NCI-H146 treated with DMSO at 0.1 percent for 48 hours (cell line): ENCODE measurements around the gene CHN2.

Experiments used
- DNase-seq: peaks from one replicate; lab custom pipeline; 2025; ENCODE audit not compliant: unreplicated experiment; lab: John Stamatoyannopoulos, UW

The CHN2 gene

GRCh38 chr7:29359482-29360093, 165.0 kb downstream of the CHN2 start:
- no peak for DNase-seq

GRCh38 chr7:29360633-29361625, 166.4 kb downstream of the CHN2 start:
- DNase-seq, result peak; percentile 12

GRCh38 chr7:29362380-29362779, 167.8 kb downstream of the CHN2 start:
- DNase-seq, result no peak

GRCh38 chr7:29363636-29364425, 169.3 kb downstream of the CHN2 start:
- no peak for DNase-seq

GRCh38 chr7:29364661-29365060, 170.1 kb downstream of the CHN2 start:
- DNase-seq, result no peak

GRCh38 chr7:29365423-29365822, 170.8 kb downstream of the CHN2 start:
- DNase-seq, result no peak

GRCh38 chr7:29367784-29368183, 173.2 kb downstream of the CHN2 start:
- DNase-seq, result no peak

GRCh38 chr7:29369909-29370488, 175.4 kb downstream of the CHN2 start:
- DNase-seq, result peak; percentile 44

GRCh38 chr7:29370531-29371314, 176.1 kb downstream of the CHN2 start:
- DNase-seq, result peak; percentile 24

- no peak for DNase-seq
Measured at GRCh38 chr7:29371472-29371871, 176.9 kb downstream of the CHN2 start.

- DNase-seq, result no peak
Measured at GRCh38 chr7:29372351-29373090, 177.9 kb downstream of the CHN2 start.

GRCh38 chr7:29375641-29376562, 181.3 kb downstream of the CHN2 start:
- DNase-seq, result no peak

GRCh38 chr7:29377718-29378117, 183.1 kb downstream of the CHN2 start:
- DNase-seq, result peak; percentile 4

GRCh38 chr7:29379551-29379950, 185.0 kb downstream of the CHN2 start:
- DNase-seq, result no peak

GRCh38 chr7:29381206-29382094, 186.9 kb downstream of the CHN2 start:
- no peak for DNase-seq

GRCh38 chr7:29384277-29384676, 189.7 kb downstream of the CHN2 start:
- DNase-seq, result no peak

- DNase-seq, result no peak
Measured at GRCh38 chr7:29385214-29385814, 190.7 kb downstream of the CHN2 start.
